Measurements from ENCODE around the gene ACOD1. TPM values are rescaled to one million over a fixed set of nuclear protein-coding genes. Genes with fewer than 3 reads are reported as not detected.

ACOD1 gene
- total RNA-seq, 2 experiments from 2014 or later: not detected

DNA sequence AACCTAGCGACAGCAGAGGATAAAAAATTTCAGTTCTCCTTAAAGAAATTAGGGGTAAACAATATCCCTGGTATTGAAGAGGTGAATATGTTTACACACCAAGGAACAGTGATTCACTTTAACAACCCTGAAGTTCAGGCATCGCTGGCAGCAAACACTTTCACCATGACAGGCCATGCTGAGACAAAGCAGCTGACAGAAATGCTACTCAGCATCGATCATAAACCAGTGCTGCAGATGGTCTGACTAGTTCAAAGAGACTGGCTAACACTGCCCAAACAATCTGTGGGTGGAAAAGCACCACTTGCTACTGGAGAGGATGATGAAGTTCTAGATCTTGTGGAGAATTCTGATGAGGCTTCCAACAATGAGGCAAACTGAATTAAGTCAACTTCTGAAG, 19.9 kb upstream of the ACOD1 start:
- no peak overlapping the region for H3K27ac Mint-ChIP-seq
- no peak for DNase-seq
- POLR2A ChIA-PET: no interaction called here
- H3K9me3 Mint-ChIP-seq (ENCODE audit: low read depth): peaks cover 7% of the 10 kb centered on the region
- no peak overlapping the region for H3K4me3 Mint-ChIP-seq
- no peak for ATAC-seq
- peaks cover 3% of the 10 kb centered on the region for H3K27me3 Mint-ChIP-seq
- no peaks in the 10 kb centered on the region for H3K4me1 Mint-ChIP-seq
- CTCF ChIA-PET: interaction anchor here (0.6 to 1.2 kb wide), 4 partner anchors 9 to 26 kb away, joined by 3 read pairs; no protein-coding TSS in a partner anchor
- no peaks in the 10 kb centered on the region for H3K36me3 Mint-ChIP-seq (ENCODE audit: low read depth)
- intact Hi-C loops (cut with DNase I, micrococcal nuclease): no loop called here

DNA sequence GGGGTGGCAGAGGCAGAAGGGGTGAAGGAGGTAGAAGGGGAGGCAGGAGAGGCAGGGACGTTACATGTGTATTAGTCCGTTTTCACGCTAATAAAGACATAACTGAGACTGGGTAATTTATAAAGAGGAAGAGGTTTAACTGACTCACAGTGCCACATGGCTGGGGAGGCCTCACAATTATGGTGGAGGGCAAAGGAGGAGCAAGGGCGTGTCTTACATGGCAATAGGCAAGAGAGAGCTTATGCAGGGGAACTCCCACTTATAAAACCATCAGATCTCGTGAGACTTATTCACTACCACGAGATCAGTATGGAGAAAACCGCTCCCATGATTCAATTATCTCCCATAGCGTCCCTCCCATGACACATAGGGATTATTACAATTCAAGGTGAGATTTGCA, 19.0 kb upstream of the ACOD1 start:
- Mint-ChIP-seq H3K27me3 (peaks cover 3% of the 10 kb centered on the region), H3K4me3 (no peak overlapping the region), H3K27ac (no peak overlapping the region), H3K36me3 (ENCODE audit: low read depth) (no peaks in the 10 kb centered on the region), H3K9me3 (ENCODE audit: low read depth) (peaks cover 7% of the 10 kb centered on the region), H3K4me1 (no peaks in the 10 kb centered on the region)
- ATAC-seq: no peak
- no peak for DNase-seq
- POLR2A ChIA-PET: no interaction called here
- CTCF ChIA-PET: interaction anchor here (0.6 kb wide), 1 partner anchor 10 kb away, joined by 3 read pairs; no protein-coding TSS in a partner anchor
- intact Hi-C loops (cut with DNase I, micrococcal nuclease): no loop called here

DNA sequence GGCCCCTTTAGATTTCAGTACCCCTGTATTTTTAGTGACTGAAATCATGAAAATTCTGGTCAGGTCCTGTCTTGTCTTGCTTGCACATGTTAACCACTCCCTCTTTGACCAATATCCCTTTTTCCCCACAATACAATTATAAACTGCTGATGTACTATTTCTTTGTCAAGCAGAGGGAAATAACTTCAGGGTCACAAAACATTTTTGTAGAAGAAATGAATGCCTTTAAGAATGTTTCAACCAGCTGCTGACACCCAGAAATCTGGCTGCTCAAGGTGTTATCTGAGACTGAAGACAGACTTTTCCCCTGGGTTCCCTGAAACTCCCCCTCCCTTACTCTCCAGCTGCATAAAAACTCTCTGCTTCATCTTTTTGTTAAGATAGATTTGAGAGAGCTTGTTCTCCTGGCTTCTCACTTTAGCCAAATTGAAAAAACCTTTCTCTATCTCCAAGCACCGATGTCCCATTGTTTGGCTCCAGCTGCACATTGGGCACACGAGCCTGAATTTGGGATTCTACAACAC, 18.4 kb upstream of the ACOD1 start:
- POLR2A ChIA-PET: no interaction called here

DNA sequence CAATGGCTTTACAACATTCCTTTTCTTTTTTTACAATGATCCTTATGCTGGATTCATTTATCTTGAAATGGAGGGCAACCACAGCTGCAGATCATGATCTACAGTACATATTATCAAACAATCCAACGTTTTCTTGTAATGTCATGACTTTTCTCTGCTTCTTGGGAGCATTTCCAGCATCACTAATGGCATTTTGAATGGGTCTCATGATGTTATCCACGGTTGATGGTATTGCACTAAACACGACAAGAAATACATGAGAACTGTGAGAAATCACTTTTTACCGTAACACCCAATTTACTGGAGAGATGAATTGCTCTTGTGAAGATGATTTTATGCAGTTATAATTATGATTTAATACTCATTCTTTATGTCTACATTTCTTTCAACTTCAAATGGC, 16.2 kb upstream of the ACOD1 start:
- Mint-ChIP-seq H3K4me3 (no peak overlapping the region), H3K36me3 (ENCODE audit: low read depth) (no peaks in the 10 kb centered on the region), H3K9me3 (ENCODE audit: low read depth) (peaks cover 7% of the 10 kb centered on the region), H3K27me3 (peaks cover 3% of the 10 kb centered on the region), H3K4me1 (no peaks in the 10 kb centered on the region), H3K27ac (no peak overlapping the region)
- ChIA-PET CTCF (interaction anchor here (0.7 to 1.0 kb wide), 2 partner anchors 28 to 706 kb away, joined by 3 read pairs; no protein-coding TSS in a partner anchor), POLR2A (no interaction called here)
- intact Hi-C loops (cut with DNase I, micrococcal nuclease): no loop called here
- DNase-seq: no peak
- ATAC-seq: no peak

More for the DNA sequence above, 18.4 kb upstream of the ACOD1 start:
- Mint-ChIP-seq H3K4me3 (no peak overlapping the region), H3K27me3 (peaks cover 3% of the 10 kb centered on the region), H3K9me3 (ENCODE audit: low read depth) (peaks cover 7% of the 10 kb centered on the region), H3K27ac (no peak overlapping the region), H3K36me3 (ENCODE audit: low read depth) (no peaks in the 10 kb centered on the region), H3K4me1 (no peaks in the 10 kb centered on the region)
- DNase-seq (no peak), ATAC-seq (no peak)
- CTCF ChIA-PET: no interaction called here
- intact Hi-C loops (cut with DNase I, micrococcal nuclease): no loop called here

DNA sequence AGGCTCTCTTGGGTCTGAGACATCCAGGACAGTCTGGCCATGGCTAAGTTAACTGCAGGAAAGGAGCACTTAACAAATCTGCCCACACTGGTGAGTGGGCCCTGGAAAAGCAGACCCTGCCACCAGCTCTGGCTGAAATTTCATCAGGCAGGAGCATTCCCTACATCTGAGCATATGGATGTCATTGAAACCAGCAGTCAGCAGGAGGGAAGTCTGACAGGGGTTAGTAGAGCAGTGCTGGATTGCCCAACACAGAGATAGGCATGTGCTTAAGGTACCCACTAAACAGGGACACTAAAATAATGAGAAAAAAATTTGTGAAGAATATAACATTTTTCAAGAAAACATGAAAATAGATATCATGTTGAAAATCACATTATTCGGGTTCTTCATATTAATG, 13.6 kb upstream of the ACOD1 start:
- DNase-seq (no peak), ATAC-seq (no peak)
- POLR2A ChIA-PET: no interaction called here
- Mint-ChIP-seq H3K4me3 (no peak overlapping the region), H3K27ac (no peak overlapping the region), H3K27me3 (no peaks in the 10 kb centered on the region), H3K9me3 (ENCODE audit: low read depth) (peaks cover 7% of the 10 kb centered on the region), H3K4me1 (no peaks in the 10 kb centered on the region), H3K36me3 (ENCODE audit: low read depth) (no peaks in the 10 kb centered on the region)
- CTCF ChIA-PET: no interaction called here
- intact Hi-C loops (cut with DNase I, micrococcal nuclease): no loop called here

DNA sequence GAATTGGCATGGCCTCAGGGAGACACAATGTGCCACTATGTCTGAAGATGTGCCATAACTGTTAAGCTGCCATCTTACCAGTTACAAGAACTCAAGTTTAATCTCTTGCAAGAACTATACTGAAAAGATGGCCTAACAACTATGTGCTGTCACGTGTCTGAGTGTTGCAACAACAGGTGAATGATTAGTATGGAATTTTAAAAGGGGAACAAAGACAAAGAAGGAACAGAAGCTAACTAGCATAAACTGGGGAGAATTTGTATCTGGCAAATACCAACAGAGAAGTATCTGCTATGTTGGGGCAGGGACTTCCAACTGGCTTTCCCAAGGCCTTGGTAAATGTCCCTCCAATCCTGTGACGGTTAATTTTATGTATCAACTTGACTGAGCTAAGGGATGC, 11.5 kb upstream of the ACOD1 start:
- H3K27me3 Mint-ChIP-seq: no peaks in the 10 kb centered on the region
- ATAC-seq (no peak), DNase-seq (no peak)
- no peaks in the 10 kb centered on the region for H3K4me1 Mint-ChIP-seq
- H3K27ac Mint-ChIP-seq: no peak overlapping the region
- CTCF ChIA-PET: interaction anchor here (1.5 kb wide), 1 partner anchor 20 kb away, joined by 7 read pairs; no protein-coding TSS in a partner anchor
- H3K36me3 Mint-ChIP-seq (ENCODE audit: low read depth): no peaks in the 10 kb centered on the region
- intact Hi-C loops (cut with DNase I, micrococcal nuclease): no loop called here
- no peaks in the 10 kb centered on the region for H3K9me3 Mint-ChIP-seq (ENCODE audit: low read depth)
- H3K4me3 Mint-ChIP-seq: no peak overlapping the region
- POLR2A ChIA-PET: no interaction called here

DNA sequence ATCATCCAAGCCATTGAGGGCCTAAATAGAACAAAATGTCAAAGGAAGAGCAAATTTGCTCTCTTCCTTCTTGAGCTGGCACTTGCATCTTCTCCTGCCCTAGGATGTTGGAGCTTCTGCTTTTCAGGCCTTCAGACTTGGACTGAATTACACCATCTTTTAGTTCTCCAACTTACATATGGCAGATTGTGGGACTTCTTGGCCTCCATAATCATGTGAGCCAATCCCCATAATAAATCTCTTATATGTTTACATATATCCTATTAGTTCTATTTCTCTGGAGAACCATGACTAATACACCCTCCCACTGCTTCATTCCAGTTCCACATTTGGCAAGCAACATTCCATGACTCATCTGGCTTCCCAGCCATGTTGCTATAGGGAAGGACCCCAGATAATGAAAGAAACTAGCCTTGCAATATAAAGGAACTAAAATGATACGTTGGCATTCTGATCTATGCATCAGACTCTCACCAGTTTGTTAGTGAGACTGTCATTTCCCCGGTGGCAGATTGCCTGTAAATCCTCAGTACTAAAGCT, 11.0 kb upstream of the ACOD1 start:
- no peak overlapping the region for H3K27ac Mint-ChIP-seq
- H3K4me3 Mint-ChIP-seq: no peak overlapping the region
- ATAC-seq: no peak
- CTCF ChIA-PET: interaction anchor here (1.5 kb wide), 1 partner anchor 19 kb away, joined by 7 read pairs; no protein-coding TSS in a partner anchor
- no peaks in the 10 kb centered on the region for H3K9me3 Mint-ChIP-seq (ENCODE audit: low read depth)
- H3K27me3 Mint-ChIP-seq: no peaks in the 10 kb centered on the region
- no peaks in the 10 kb centered on the region for H3K36me3 Mint-ChIP-seq (ENCODE audit: low read depth)
- intact Hi-C loops (cut with DNase I, micrococcal nuclease): no loop called here
- DNase-seq: no peak
- POLR2A ChIA-PET: no interaction called here
- no peaks in the 10 kb centered on the region for H3K4me1 Mint-ChIP-seq

DNA sequence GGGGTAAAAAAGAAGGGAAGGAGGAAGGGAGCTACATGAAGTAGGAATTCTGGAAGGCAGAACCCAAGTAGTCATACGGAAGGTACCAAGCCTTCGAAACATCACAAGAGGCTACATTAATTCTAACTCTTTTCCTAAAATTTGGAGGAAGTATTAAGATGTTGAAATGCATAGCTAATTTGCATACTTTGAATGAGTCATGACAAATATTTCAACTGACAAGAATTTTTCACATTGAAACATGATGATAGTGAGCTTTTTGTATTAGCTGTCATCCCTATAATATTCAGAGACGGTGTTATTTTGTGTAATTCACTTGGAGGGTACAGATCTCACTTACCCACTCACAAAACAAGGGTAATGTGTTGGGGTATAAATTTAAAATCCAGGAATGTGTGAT, 9.1 kb upstream of the ACOD1 start:
- H3K27ac Mint-ChIP-seq: no peak overlapping the region
- H3K4me3 Mint-ChIP-seq: no peak overlapping the region
- ChIA-PET CTCF (no interaction called here), POLR2A (no interaction called here)
- H3K36me3 Mint-ChIP-seq (ENCODE audit: low read depth): no peaks in the 10 kb centered on the region
- intact Hi-C loops (cut with DNase I, micrococcal nuclease): no loop called here
- H3K9me3 Mint-ChIP-seq (ENCODE audit: low read depth): no peaks in the 10 kb centered on the region
- DNase-seq (no peak), ATAC-seq (no peak)
- no peaks in the 10 kb centered on the region for H3K27me3 Mint-ChIP-seq
- no peaks in the 10 kb centered on the region for H3K4me1 Mint-ChIP-seq

DNA sequence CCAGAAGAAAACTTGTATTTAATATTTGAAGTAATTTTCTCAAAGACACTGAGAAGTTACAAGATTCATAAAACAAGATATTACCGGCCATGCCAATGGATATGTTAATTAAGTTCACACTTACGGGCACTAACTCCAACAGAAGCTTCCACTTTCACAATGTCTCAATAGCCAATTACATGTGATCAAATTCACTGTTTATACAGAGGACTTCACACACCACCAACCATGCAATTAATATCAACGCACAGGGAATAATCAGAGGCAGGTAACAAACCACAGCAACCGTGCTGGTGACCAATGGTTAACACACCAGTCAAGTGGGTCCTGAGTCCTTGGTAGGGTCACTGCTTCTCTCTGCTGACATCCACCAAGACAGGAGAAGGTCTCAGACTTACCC, 5.9 kb upstream of the ACOD1 start:
- H3K27me3 Mint-ChIP-seq: no peaks in the 10 kb centered on the region
- no peak overlapping the region for H3K4me3 Mint-ChIP-seq
- CTCF ChIA-PET: interaction anchor here (1.3 kb wide), 1 partner anchor 38 kb away, joined by 3 read pairs; no protein-coding TSS in a partner anchor
- H3K36me3 Mint-ChIP-seq (ENCODE audit: low read depth): no peaks in the 10 kb centered on the region
- H3K27ac Mint-ChIP-seq: no peak overlapping the region
- intact Hi-C loops (cut with DNase I, micrococcal nuclease): no loop called here
- DNase-seq (no peak), ATAC-seq (no peak)
- H3K4me1 Mint-ChIP-seq: no peaks in the 10 kb centered on the region
- POLR2A ChIA-PET: no interaction called here
- H3K9me3 Mint-ChIP-seq (ENCODE audit: low read depth): no peaks in the 10 kb centered on the region

DNA sequence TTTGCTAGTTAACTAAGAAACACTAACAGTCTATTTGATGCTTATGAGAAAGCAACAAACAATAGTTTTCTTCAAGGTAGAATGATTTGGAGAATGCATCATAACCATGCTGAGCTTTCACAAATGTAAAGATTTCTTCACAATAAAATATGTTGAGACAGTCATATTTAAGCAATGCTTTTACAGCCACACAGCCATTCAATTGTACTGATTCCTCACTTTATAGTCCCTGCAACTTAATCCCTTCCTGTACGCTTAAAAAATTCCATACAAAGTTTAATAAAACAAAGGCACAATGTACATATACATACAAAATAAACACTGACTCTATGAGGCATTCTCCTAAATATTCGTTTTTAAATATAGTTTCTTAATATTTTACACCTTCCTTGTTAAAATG, 4.7 kb upstream of the ACOD1 start:
- Mint-ChIP-seq H3K4me3 (no peak overlapping the region), H3K36me3 (ENCODE audit: low read depth) (no peaks in the 10 kb centered on the region), H3K4me1 (no peaks in the 10 kb centered on the region), H3K9me3 (ENCODE audit: low read depth) (no peaks in the 10 kb centered on the region), H3K27ac (no peak overlapping the region), H3K27me3 (no peaks in the 10 kb centered on the region)
- intact Hi-C loops (cut with DNase I, micrococcal nuclease): no loop called here
- ChIA-PET POLR2A (no interaction called here), CTCF (no interaction called here)
- DNase-seq (no peak), ATAC-seq (no peak)

DNA sequence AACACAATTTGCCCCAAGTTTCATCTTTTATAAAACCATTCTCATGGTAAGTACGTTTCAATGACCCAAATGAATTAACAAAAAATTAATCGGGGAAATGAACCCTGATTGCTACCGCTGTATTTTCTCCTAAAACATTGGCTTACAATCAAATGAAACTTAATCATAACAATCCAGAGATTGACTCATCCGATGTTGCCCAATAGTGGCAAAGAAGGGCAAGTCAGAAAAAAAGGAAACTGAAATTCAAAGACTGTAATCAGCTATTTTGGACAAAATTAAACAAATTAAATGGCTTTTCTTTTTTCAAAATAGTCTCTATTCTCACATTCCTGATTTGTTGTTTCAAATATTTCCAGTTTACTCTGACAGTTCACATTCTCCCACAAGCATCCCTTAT, 3.9 kb upstream of the ACOD1 start:
- ATAC-seq: no peak
- POLR2A ChIA-PET: no interaction called here
- no peaks in the 10 kb centered on the region for H3K36me3 Mint-ChIP-seq (ENCODE audit: low read depth)

DNA sequence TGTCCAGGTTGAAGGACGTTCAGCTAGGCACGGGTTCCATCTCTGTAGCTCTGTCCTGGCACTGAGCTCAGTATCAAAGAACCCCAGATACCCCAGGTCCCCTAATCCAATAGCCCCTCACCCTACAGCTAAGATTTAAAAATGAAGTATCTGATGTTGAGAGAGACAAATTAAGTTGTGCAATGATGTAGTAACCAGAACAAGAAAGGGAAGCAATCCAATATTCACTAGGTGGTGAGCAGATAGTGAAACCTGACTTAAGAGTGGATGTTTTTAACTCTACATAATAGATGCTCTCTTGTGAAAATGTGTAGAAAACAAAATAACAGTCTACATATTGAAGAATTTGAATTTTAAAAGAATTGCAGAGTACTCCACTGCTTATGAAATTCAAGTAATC, 1.8 kb downstream of the ACOD1 start:
- peaks cover 11% of the 10 kb centered on the region for H3K27me3 Mint-ChIP-seq
- DNase-seq: no peak
- intact Hi-C loops (cut with DNase I, micrococcal nuclease): no loop called here
- ATAC-seq: no peak
- no peak overlapping the region for H3K27ac Mint-ChIP-seq
- no peaks in the 10 kb centered on the region for H3K9me3 Mint-ChIP-seq (ENCODE audit: low read depth)
- H3K4me3 Mint-ChIP-seq: no peak overlapping the region
- CTCF ChIA-PET: no interaction called here
- no peaks in the 10 kb centered on the region for H3K36me3 Mint-ChIP-seq (ENCODE audit: low read depth)
- H3K4me1 Mint-ChIP-seq: no peaks in the 10 kb centered on the region
- POLR2A ChIA-PET: no interaction called here

More for the DNA sequence above, 3.9 kb upstream of the ACOD1 start:
- CTCF ChIA-PET: interaction anchor here (0.7 kb wide), 1 partner anchor 34 kb away, joined by 3 read pairs; no protein-coding TSS in a partner anchor
- Mint-ChIP-seq H3K27ac (no peak overlapping the region), H3K27me3 (no peaks in the 10 kb centered on the region), H3K4me1 (no peaks in the 10 kb centered on the region), H3K9me3 (ENCODE audit: low read depth) (no peaks in the 10 kb centered on the region), H3K4me3 (no peak overlapping the region)
- no peak for DNase-seq
- intact Hi-C loops (cut with DNase I, micrococcal nuclease): no loop called here

Data from activated CD4-positive, alpha-beta T cell treated with anti-CD3 and anti-CD28 coated beads for 36 hours (primary cell).